Measurements from ENCODE around the gene OPCML. TPM values are rescaled to one million over a fixed set of nuclear protein-coding genes. Genes with fewer than 3 reads are reported as not detected.

The OPCML gene
- total RNA-seq, 4 donors from 2014 or later, result 0.06 to 0.83 (median 0.24) TPM

DNA sequence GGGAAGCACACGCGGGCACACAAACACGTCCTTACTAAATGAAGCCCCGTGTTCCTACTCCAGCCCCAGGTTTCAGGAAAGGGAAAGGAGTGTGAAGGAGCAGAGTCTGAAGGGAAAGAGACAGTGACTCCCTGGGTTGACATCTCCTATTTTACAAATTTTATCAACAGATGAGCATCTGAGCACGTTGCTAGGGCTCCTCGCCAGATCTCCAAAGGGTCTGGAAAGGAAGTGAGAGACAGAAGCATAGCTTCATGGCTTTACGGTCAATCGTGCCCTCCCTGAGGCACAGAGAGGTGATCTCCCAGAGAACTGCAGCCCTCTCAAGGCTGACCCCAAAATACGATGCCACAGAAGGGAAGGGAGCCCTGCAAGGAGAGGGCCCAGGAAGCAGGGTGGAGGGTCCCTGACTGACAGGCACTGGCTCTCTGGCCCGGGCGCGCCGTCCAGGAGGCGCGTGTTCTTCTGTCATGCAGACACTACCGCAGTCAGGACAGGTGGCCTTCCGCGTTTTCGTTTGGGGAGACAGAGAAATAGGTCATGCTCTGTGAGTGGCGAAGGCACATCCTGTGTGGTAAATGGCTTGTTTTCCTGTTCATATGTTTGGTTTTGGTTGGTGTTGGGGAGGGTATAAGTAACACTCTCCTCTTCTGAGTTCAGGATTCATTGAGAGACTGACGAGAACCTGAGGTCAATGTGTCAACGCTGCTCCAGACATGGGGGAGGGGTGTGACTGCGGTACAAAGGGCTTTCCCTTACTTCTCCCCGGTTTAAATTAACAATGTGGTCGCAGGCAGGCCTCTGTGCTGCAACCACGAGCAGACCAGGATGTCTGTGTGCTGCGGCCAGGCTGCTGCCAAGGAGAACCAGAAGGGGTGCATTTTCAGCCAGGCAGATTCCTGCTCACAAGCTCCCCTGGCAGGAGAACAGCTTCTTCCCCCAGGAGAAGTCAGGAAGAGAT is 813.3 kb downstream of the OPCML start:
- H3K4me1 ChIP-seq, result no peaks in the 10 kb centered on the region
- intact Hi-C loops (cut with DNase I), result no loop called here
- peaks cover 0 to 3% (median 0%) of the 10 kb centered on the region in 4 donors for H3K27me3 ChIP-seq
- no peak for DNase-seq (ENCODE audit: extremely low spot score)
- WGBS, result 71% methylated on average over 25 of the region's 27 CpGs
- H3K9me3 ChIP-seq, result no peaks in the 10 kb centered on the region
- TF ChIP-seq CTCF (IDR thresholded peaks at IDR 0.05) (no peak), POLR2AphosphoS5 (IDR thresholded peaks at IDR 0.05) (no peak), EP300 (IDR thresholded peaks at IDR 0.05) (no peak), POLR2A (IDR thresholded peaks at IDR 0.05; ENCODE audit: low read depth) (no peak)
- H3K4me3 ChIP-seq, result no peak overlapping the region
- no peaks in the 10 kb centered on the region for H3K36me3 ChIP-seq
- no peak overlapping the region for H3K27ac ChIP-seq (replicated peaks in 1 of 4)

DNA sequence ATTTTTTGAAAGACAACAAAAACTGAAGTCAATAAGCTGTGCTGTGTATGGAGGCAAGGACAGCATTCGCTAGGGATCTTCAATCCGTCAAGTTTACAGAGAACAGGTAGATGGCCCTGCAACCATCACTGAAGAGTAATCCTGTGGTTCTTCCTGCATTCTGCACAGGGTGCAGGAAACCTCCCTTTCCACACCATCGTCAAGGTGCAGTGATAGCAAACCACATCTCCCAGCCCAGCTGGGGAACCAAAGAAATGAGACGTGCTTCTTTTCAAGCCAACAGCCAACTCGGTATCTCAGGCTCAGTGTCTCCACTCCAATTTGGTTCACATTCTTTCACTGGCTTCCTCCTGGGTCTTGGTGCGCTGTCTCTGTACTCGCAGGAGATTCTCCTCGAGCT is 814.5 kb downstream of the OPCML start:
- H3K4me1 ChIP-seq, result no peaks in the 10 kb centered on the region
- no peak overlapping the region for H3K4me3 ChIP-seq
- no peaks in the 10 kb centered on the region for H3K36me3 ChIP-seq
- 87% methylated on average over 8 of the region's 8 CpGs for WGBS
- H3K27ac ChIP-seq (replicated peaks in 1 of 4), result no peak overlapping the region
- intact Hi-C loops (cut with DNase I), result no loop called here
- H3K27me3 ChIP-seq, result peaks cover 0 to 3% (median 0%) of the 10 kb centered on the region in 4 donors
- no peak for DNase-seq (ENCODE audit: extremely low spot score)
- TF ChIP-seq EP300 (IDR thresholded peaks at IDR 0.05), result no peak
- no peak for TF ChIP-seq POLR2A (IDR thresholded peaks at IDR 0.05; ENCODE audit: low read depth)
- TF ChIP-seq POLR2AphosphoS5 (IDR thresholded peaks at IDR 0.05), result no peak
- TF ChIP-seq CTCF (IDR thresholded peaks at IDR 0.05), result no peak
- H3K9me3 ChIP-seq, result no peaks in the 10 kb centered on the region

DNA sequence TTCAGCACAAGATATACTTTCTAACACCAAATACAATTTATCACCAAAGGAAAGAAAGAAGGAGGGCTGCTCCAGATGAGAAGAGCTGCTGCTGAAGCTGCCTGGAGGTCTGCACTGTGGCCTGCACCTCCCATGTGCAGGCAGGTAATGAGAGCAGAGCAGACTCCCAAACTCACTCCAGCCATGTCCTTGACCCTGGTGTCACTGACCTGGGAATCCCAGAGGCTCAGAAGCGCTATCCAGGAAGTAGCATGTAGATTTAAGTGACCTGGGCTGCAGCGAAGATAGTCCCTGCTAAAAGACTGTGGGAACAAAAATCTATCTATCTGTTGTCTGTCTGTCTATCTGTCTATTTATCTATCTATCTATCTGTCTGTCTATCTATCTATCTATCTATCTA is 816.3 kb downstream of the OPCML start:
- no peak overlapping the region for H3K4me3 ChIP-seq
- no peaks in the 10 kb centered on the region for H3K36me3 ChIP-seq
- no peak for TF ChIP-seq POLR2AphosphoS5 (IDR thresholded peaks at IDR 0.05)
- no peak for TF ChIP-seq CTCF (IDR thresholded peaks at IDR 0.05)
- TF ChIP-seq POLR2A (IDR thresholded peaks at IDR 0.05; ENCODE audit: low read depth), result no peak
- no peak for TF ChIP-seq EP300 (IDR thresholded peaks at IDR 0.05)
- WGBS, result 92% methylated on average over 2 of the region's 2 CpGs
- intact Hi-C loops (cut with DNase I), result no loop called here
- H3K27ac ChIP-seq (replicated peaks in 1 of 4), result no peak overlapping the region
- H3K27me3 ChIP-seq, result peaks cover 0 to 5% (median 0%) of the 10 kb centered on the region in 4 donors
- no peaks in the 10 kb centered on the region for H3K4me1 ChIP-seq
- no peak for DNase-seq (ENCODE audit: extremely low spot score)
- H3K9me3 ChIP-seq, result no peaks in the 10 kb centered on the region

- no peak for DNase-seq (ENCODE audit: extremely low spot score)
- H3K4me3 ChIP-seq, result no peak overlapping the region
- peaks cover 0 to 9% (median 0%) of the 10 kb centered on the region in 4 donors for H3K27me3 ChIP-seq
- no peak for TF ChIP-seq EP300 (IDR thresholded peaks at IDR 0.05)
- no peak for TF ChIP-seq CTCF (IDR thresholded peaks at IDR 0.05)
- TF ChIP-seq POLR2A (IDR thresholded peaks at IDR 0.05; ENCODE audit: low read depth), result no peak
- no peak for TF ChIP-seq POLR2AphosphoS5 (IDR thresholded peaks at IDR 0.05)
- no peak overlapping the region for H3K27ac ChIP-seq (replicated peaks in 1 of 4)
- no peaks in the 10 kb centered on the region for H3K36me3 ChIP-seq
- H3K9me3 ChIP-seq, result no peaks in the 10 kb centered on the region
- no peaks in the 10 kb centered on the region for H3K4me1 ChIP-seq
- 69% methylated on average over 4 of the region's 4 CpGs for WGBS
- intact Hi-C loops (cut with DNase I), result no loop called here
Measured at GRCh38 chr11:132714859-132715440, 817.4 kb downstream of the OPCML start.

Data from esophagus muscularis mucosa (tissue), 4 donors.